A549 (cell line): ENCODE data around the gene RORB. TPM values are rescaled to one million over a fixed set of nuclear protein-coding genes. Genes with fewer than 3 reads are reported as not detected.

Source experiments
- ATAC-seq, 2 experiments: fragments of 200-7000 bp in 1 of 2; fragments of >200 bp in 1 of 2; cut with Nextera tagmentation in 1 of 2; cut with Tn5 transposase in 1 of 2; 3 replicates each; pipeline versions ENCODE4 v1.8.0 to v1.9.1; 2018 to 2020; ENCODE audit warnings: mild to moderate bottlenecking in 1 of 2, moderate library complexity in 1 of 2
- CTCF ChIA-PET: fragments of 300-600 bp; sonication (Branson Sonifier 250); formaldehyde crosslinking; extraction: SDS; loops from one replicate; lab custom pipeline; 2021; ENCODE audit warnings: antibody characterized with exemption, inconsistent platforms; lab: Yijun Ruan, JAX
- POLR2A ChIA-PET: fragments of 350-600 bp; formaldehyde crosslinking; extraction: SDS; loops from one replicate; lab custom pipeline; 2021; ENCODE audit warnings: antibody characterized with exemption, inconsistent platforms; lab: Yijun Ruan, JAX
- DNase-seq, 2 experiments: peaks; one replicate each; pipeline versions ENCODE4 v3.0.0 to v3.0.0-alpha.2; 2011 to 2016; ENCODE audit warnings: low read depth in 1 of 2, low spot score in 1 of 2
- FAIRE-seq: peaks from 2 replicates; lab custom pipeline; 2011; peaks lifted over from hg19 to GRCh38; lab: Jason Lieb, UNC
- H3K27ac ChIP-seq, 2 experiments: fragments of >200 bp; sonication (Bioruptor Twin); formaldehyde crosslinking; 3 replicates each; pipeline ENCODE4 v1.5.1; 2016 to 2017
- H3K4me1 ChIP-seq: fragments of >200 bp; sonication (Bioruptor Twin); formaldehyde crosslinking; 3 replicates; pipeline ENCODE4 v1.6.1; 2016
- H3K4me2 ChIP-seq: fragments of >200 bp; sonication (Bioruptor Twin); formaldehyde crosslinking; 3 replicates; pipeline ENCODE4 v1.6.1; 2016
- H3K4me3 ChIP-seq: fragments of >200 bp; sonication (Bioruptor Twin); formaldehyde crosslinking; 3 replicates; pipeline ENCODE4 v1.5.1; 2016
- H3K9me3 ChIP-seq: fragments of >200 bp; sonication (Bioruptor Twin); formaldehyde crosslinking; 3 replicates; pipeline ENCODE4 v1.6.1; 2016
- CEBPB ChIP-seq, 2 experiments: fragments of >200 bp in 1 of 2; sonication (Bioruptor Twin) in 1 of 2; formaldehyde crosslinking in 1 of 2; IDR thresholded peaks; 2 replicates each; pipeline ENCODE4 v1.6.1; 2012 to 2016
- EHF ChIP-seq: fragments of 250-450 bp; sonication (Bioruptor Pico); IDR thresholded peaks from 2 replicates; pipeline ENCODE4 v1.5.0; 2020; ENCODE audit warnings: mild to moderate bottlenecking
- EHMT2 ChIP-seq: fragments of 200-600 bp; sonication (generic); IDR thresholded peaks from 2 replicates; pipeline ENCODE4 v1.6.1; 2016; ENCODE audit warnings: antibody characterized with exemption, low read depth, mild to moderate bottlenecking, moderate library complexity
- EP300 ChIP-seq, 2 experiments: fragments of >200 bp; sonication (Bioruptor Twin); formaldehyde crosslinking; IDR thresholded peaks; 2 replicates in 1 of 2; 3 replicates in 1 of 2; pipeline ENCODE4 v1.6.1; 2016 to 2017
- ESRRA ChIP-seq: fragments of 150-350 bp; IDR thresholded peaks from 2 replicates; pipeline ENCODE4 v1.6.1; 2014; ENCODE audit warnings: mild to moderate bottlenecking, low read length, borderline replicate concordance
- FOSB ChIP-seq: fragments of 250-450 bp; sonication (Bioruptor Pico); IDR thresholded peaks from 2 replicates; pipeline ENCODE4 v1.5.0; 2020; ENCODE audit warnings: mild to moderate bottlenecking, moderate library complexity
- FOXS1 ChIP-seq: fragments of 250-450 bp; sonication (Bioruptor Pico); IDR thresholded peaks from 2 replicates; pipeline ENCODE4 v1.5.0; 2020; ENCODE audit warnings: mild to moderate bottlenecking, moderate library complexity
- HDAC2 ChIP-seq: fragments of 200-600 bp; sonication (generic); IDR thresholded peaks from 2 replicates; pipeline ENCODE4 v1.6.1; 2016
- HEYL ChIP-seq: fragments of 250-450 bp; sonication (Bioruptor Pico); IDR thresholded peaks from 2 replicates; pipeline ENCODE4 v1.8.0; 2021; ENCODE audit warnings: mild to moderate bottlenecking, moderate library complexity
- HOXA7 ChIP-seq: fragments of 250-450 bp; sonication (Bioruptor Pico); IDR thresholded peaks from 2 replicates; pipeline ENCODE4 v1.5.0; 2020; ENCODE audit warnings: mild to moderate bottlenecking, moderate library complexity
- HOXB13 ChIP-seq: fragments of 250-450 bp; sonication (Bioruptor Pico); IDR thresholded peaks from 2 replicates; pipeline ENCODE4 v1.5.0; 2020; ENCODE audit warnings: low read depth, mild to moderate bottlenecking, moderate library complexity
- JUN ChIP-seq, 2 experiments: fragments of >200 bp; sonication (Bioruptor Twin); formaldehyde crosslinking; IDR thresholded peaks; 2 replicates in 1 of 2; 3 replicates in 1 of 2; pipeline ENCODE4 v1.6.1; 2016 to 2017
- KDM1A ChIP-seq: fragments of 200-600 bp; sonication (generic); IDR thresholded peaks from 2 replicates; pipeline ENCODE4 v1.6.1; 2016; ENCODE audit warnings: low read depth, mild to moderate bottlenecking
- KDM5A ChIP-seq: fragments of 200-600 bp; sonication (generic); IDR thresholded peaks from 2 replicates; pipeline ENCODE4 v1.6.1; 2016; ENCODE audit warnings: antibody characterized with exemption, mild to moderate bottlenecking
- MYC ChIP-seq: IDR thresholded peaks from 2 replicates; pipeline ENCODE4 v1.6.1; 2012; ENCODE audit warnings: mild to moderate bottlenecking, inconsistent platforms, low read length, improper control_type of control experiment, borderline replicate concordance
- NFE2L2 ChIP-seq: fragments of 150-350 bp; conservative IDR thresholded peaks from 2 replicates; pipeline ENCODE4 v1.6.1; 2014; ENCODE audit warnings: low read length
- NPAS2 ChIP-seq: fragments of 250-450 bp; sonication (Bioruptor Pico); IDR thresholded peaks from 2 replicates; pipeline ENCODE4 v1.8.0; 2022; ENCODE audit warnings: mild to moderate bottlenecking, moderate library complexity, borderline replicate concordance
- PHF8 ChIP-seq: fragments of 200-600 bp; sonication (generic); IDR thresholded peaks from 2 replicates; pipeline ENCODE4 v1.6.1; 2016; ENCODE audit warnings: low read depth, mild to moderate bottlenecking, antibody characterized with exemption, moderate library complexity, borderline replicate concordance
- POLR2AphosphoS2 ChIP-seq: conservative IDR thresholded peaks from 2 replicates; pipeline ENCODE4 v1.6.1; 2012; ENCODE audit warnings: low read length, improper control_type of control experiment, inconsistent platforms
- RAD21 ChIP-seq, 2 experiments: fragments of >200 bp in 1 of 2; sonication (Bioruptor Twin) in 1 of 2; formaldehyde crosslinking in 1 of 2; IDR thresholded peaks in 1 of 2; conservative IDR thresholded peaks in 1 of 2; 2 replicates in 1 of 2; 3 replicates in 1 of 2; pipeline ENCODE4 v1.6.1; 2012 to 2018; ENCODE audit warnings: inconsistent platforms in 1 of 2
- RARB ChIP-seq: fragments of 250-450 bp; sonication (Bioruptor Pico); IDR thresholded peaks from 2 replicates; pipeline ENCODE4 v1.8.0; 2021; ENCODE audit warnings: mild to moderate bottlenecking, moderate library complexity
- RCOR1 ChIP-seq: fragments of 150-350 bp; IDR thresholded peaks from 2 replicates; pipeline ENCODE4 v1.6.1; 2014; ENCODE audit warnings: antibody characterized with exemption, low read length, low read depth
- TFCP2L1 ChIP-seq: fragments of 250-450 bp; sonication (Bioruptor Pico); IDR thresholded peaks from 2 replicates; pipeline ENCODE4 v1.5.0; 2021; ENCODE audit warnings: mild to moderate bottlenecking
- ZNF302 ChIP-seq: fragments of 250-450 bp; sonication (Bioruptor Pico); IDR thresholded peaks from 2 replicates; pipeline ENCODE4 v1.9.0; 2021; ENCODE audit warnings: inconsistent platforms, mild to moderate bottlenecking, moderate library complexity
- ZSCAN20 ChIP-seq: fragments of 250-450 bp; sonication (Bioruptor Pico); IDR thresholded peaks from 2 replicates; pipeline ENCODE4 v1.8.0; 2022; ENCODE audit warnings: mild to moderate bottlenecking, moderate library complexity
- WGBS: methylation state at CpG from one replicate; pipeline ENCODE4 v1.1.6; 2017; ENCODE audit errors: missing lambda C conversion rate; 5-methylcytosine and 5-hydroxymethylcytosine counted together
- polyA plus RNA-seq, 4 experiments: library from polyadenylated mRNA; depleted of rRNA in 3 of 4; stranded (reverse); fragments of >200 nt; fragmentation: RNase III in 1 of 4; extraction: RNeasy Plus Mini Kit Qiagen cat#74134 plus additional on column Dnase treatment in 1 of 4; gene quantifications; 2 replicates in 3 of 4; 3 replicates in 1 of 4; pipeline ENCODE4 v1.2.3, GENCODE V29; 2011 to 2017
- TF ChIP-seq, protein P1 (sequence below): fragments of 250-450 bp; sonication (Bioruptor Pico); IDR thresholded peaks from 2 replicates; pipeline ENCODE4 v1.5.0; 2020; ENCODE audit warnings: low read depth, mild to moderate bottlenecking, moderate library complexity
- TF ChIP-seq, protein P2 (sequence below): IDR thresholded peaks from 2 replicates; pipeline ENCODE4 v1.6.1; 2012; ENCODE audit warnings: low read depth, borderline replicate concordance
- TF ChIP-seq, protein P3 (sequence below): fragments of >200 bp; sonication (Bioruptor Twin); formaldehyde crosslinking; IDR thresholded peaks from 3 replicates; pipeline ENCODE4 v1.5.1; 2016
- TF ChIP-seq, protein P4 (sequence below): IDR thresholded peaks from 2 replicates; pipeline ENCODE4 v1.6.1; 2012

Gene RORB
- polyA plus RNA-seq, 2 of the 4 experiments (the other 2 are of a cell fraction) = not detected

DNA sequence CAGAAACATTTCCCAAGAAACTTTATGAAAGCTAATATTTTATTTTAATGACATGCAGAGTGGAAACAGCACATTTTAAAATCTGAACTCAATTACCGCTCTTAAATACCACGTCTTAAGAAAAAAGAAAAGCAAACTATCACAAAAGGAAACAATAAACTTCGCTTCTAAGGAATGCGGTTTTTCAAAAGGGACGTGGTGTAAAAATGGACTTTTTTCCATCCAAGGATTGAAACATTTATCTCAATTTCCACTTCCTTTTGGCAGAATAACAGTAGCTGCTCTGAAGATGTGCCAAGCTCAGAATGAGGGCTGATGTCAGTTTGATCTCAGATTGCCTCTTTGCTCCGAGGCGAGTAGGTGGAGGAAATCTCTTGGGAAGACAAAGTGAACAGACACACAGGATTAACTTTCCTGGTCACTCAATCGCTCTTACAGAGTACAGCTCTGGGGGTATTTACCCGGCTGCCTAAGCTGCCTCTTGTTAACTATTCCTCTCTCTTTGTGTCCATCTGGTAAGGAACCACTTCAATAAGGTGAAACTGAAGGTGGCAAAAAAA lies 232.1 kb downstream of the RORB start:
- ChIA-PET POLR2A (no interaction called here), CTCF (interaction anchor here (0.6 to 1.5 kb wide), 2 partner anchors 19 to 36 kb away, joined by 3 read pairs; no protein-coding TSS in a partner anchor)
- TF ChIP-seq NFE2L2 = no peak
- TF ChIP-seq RAD21 (conservative IDR thresholded peaks at IDR 0.05 in 1 of 2, IDR thresholded peaks at IDR 0.05 in 1 of 2) = no peak
- no peak for TF ChIP-seq CEBPB (IDR thresholded peaks at IDR 0.05)
- TF ChIP-seq ZNF302 (CRISPR knock-in tag) = no peak
- TF ChIP-seq, protein P1, sequence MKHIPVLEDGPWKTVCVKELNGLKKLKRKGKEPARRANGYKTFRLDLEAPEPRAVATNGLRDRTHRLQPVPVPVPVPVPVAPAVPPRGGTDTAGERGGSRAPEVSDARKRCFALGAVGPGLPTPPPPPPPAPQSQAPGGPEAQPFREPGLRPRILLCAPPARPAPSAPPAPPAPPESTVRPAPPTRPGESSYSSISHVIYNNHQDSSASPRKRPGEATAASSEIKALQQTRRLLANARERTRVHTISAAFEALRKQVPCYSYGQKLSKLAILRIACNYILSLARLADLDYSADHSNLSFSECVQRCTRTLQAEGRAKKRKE (CRISPR knock-in tag) = no peak
- no peak for TF ChIP-seq PHF8
- no peak for TF ChIP-seq POLR2AphosphoS2
- no peak for TF ChIP-seq EHMT2
- TF ChIP-seq, protein P2, sequence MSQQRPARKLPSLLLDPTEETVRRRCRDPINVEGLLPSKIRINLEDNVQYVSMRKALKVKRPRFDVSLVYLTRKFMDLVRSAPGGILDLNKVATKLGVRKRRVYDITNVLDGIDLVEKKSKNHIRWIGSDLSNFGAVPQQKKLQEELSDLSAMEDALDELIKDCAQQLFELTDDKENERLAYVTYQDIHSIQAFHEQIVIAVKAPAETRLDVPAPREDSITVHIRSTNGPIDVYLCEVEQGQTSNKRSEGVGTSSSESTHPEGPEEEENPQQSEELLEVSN = no peak
- TF ChIP-seq HDAC2 = no peak
- no peak for TF ChIP-seq ESRRA
- TF ChIP-seq HEYL = no peak
- TF ChIP-seq RCOR1 = no peak
- TF ChIP-seq KDM1A = no peak
- no peak for TF ChIP-seq EHF
- H3K9me3 ChIP-seq = no peaks in the 10 kb centered on the region
- H3K4me3 ChIP-seq = no peak overlapping the region
- WGBS = 84% methylated on average over 9 of the region's 9 CpGs
- FAIRE-seq (no peak), DNase-seq (no peak), ATAC-seq (no peak)
- H3K27ac ChIP-seq = no peak overlapping the region
- H3K4me2 ChIP-seq = no peak overlapping the region
- H3K4me1 ChIP-seq = no peaks in the 10 kb centered on the region

DNA sequence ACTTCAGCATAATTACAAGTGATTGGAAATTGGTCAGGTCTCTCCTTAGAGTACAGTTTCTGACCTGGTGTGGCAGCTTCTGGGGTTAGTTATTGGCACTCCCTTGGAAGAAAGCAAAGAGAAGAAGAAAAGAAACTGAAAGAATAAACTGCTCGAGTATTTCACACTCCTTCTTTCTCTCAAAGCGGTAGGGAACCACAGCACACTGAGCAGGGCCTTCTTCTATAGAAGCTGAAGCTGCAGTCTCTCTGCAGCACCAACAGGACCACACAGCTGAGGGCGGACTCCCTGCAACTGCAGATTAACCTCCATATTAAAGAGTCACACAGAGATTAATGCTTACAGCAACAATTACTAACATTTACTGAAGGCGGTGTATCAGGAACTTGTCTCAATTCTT lies 238.6 kb downstream of the RORB start:
- WGBS = 69% methylated on average over 4 of the region's 4 CpGs
- FAIRE-seq (no peak), ATAC-seq (no peak), DNase-seq (no peak)
- Histone ChIP-seq H3K4me1 (no peaks in the 10 kb centered on the region), H3K4me3 (no peak overlapping the region), H3K9me3 (no peaks in the 10 kb centered on the region), H3K27ac (no peak overlapping the region), H3K4me2 (no peak overlapping the region)
- TF ChIP-seq KDM5A = no peak
- TF ChIP-seq HOXA7 (CRISPR knock-in tag) = no peak
- TF ChIP-seq RARB (CRISPR knock-in tag) = no peak
- ChIA-PET POLR2A (no interaction called here), CTCF (interaction anchor here (0.9 to 2.2 kb wide), 3 partner anchors 13 to 38 kb away, joined by 3 to 10 read pairs (median 6); no protein-coding TSS in a partner anchor)

DNA sequence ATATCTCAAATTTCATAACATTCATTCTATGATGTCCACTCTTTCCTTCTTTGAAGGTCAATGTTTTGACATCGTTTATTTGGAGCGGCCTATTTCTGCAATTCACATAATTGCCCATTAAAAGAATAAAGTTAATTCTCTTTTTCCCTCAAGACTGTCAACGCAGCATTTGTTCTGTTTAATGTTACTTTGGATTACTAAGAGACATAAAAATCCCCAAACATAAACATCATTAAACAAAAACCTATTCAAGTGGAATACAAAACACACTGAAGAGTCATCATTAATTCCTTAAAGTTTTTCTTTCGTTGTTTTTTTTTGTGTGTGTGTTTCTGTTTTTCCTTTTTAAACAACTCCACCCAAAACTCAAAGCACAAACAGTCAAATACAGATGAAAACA lies 239.5 kb downstream of the RORB start:
- CTCF ChIA-PET = no interaction called here
- Histone ChIP-seq H3K4me3 (no peak overlapping the region), H3K9me3 (no peaks in the 10 kb centered on the region), H3K27ac (no peak overlapping the region), H3K4me1 (no peaks in the 10 kb centered on the region), H3K4me2 (no peak overlapping the region)
- POLR2A ChIA-PET = no interaction called here
- TF ChIP-seq FOXS1 (CRISPR knock-in tag) = no peak
- TF ChIP-seq HDAC2 = no peak
- TF ChIP-seq HOXB13 (CRISPR knock-in tag) = no peak
- TF ChIP-seq, protein P3, sequence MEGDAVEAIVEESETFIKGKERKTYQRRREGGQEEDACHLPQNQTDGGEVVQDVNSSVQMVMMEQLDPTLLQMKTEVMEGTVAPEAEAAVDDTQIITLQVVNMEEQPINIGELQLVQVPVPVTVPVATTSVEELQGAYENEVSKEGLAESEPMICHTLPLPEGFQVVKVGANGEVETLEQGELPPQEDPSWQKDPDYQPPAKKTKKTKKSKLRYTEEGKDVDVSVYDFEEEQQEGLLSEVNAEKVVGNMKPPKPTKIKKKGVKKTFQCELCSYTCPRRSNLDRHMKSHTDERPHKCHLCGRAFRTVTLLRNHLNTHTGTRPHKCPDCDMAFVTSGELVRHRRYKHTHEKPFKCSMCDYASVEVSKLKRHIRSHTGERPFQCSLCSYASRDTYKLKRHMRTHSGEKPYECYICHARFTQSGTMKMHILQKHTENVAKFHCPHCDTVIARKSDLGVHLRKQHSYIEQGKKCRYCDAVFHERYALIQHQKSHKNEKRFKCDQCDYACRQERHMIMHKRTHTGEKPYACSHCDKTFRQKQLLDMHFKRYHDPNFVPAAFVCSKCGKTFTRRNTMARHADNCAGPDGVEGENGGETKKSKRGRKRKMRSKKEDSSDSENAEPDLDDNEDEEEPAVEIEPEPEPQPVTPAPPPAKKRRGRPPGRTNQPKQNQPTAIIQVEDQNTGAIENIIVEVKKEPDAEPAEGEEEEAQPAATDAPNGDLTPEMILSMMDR = no peak
- TF ChIP-seq ZSCAN20 (CRISPR knock-in tag) = no peak
- TF ChIP-seq EP300 (IDR thresholded peaks at IDR 0.05) = no peak
- TF ChIP-seq FOSB = no peak
- no peak for TF ChIP-seq RARB (CRISPR knock-in tag)
- TF ChIP-seq, protein P4, sequence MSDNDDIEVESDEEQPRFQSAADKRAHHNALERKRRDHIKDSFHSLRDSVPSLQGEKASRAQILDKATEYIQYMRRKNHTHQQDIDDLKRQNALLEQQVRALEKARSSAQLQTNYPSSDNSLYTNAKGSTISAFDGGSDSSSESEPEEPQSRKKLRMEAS = no peak
- no peak for TF ChIP-seq HEYL
- TF ChIP-seq, protein P1 (CRISPR knock-in tag) = no peak
- no peak for TF ChIP-seq MYC
- TF ChIP-seq JUN (IDR thresholded peaks at IDR 0.05) = no peak
- no peak for TF ChIP-seq NPAS2
- no peak for TF ChIP-seq RAD21 (conservative IDR thresholded peaks at IDR 0.05 in 1 of 2, IDR thresholded peaks at IDR 0.05 in 1 of 2)
- TF ChIP-seq TFCP2L1 (CRISPR knock-in tag) = no peak
- FAIRE-seq (no peak), ATAC-seq (no peak), DNase-seq (no peak)
- WGBS = 72% methylated on average over 4 of the region's 4 CpGs
